ENCODE results near the gene HNRNPA0.
"Not testable (repeated sequence)": the region's sequence is repeated elsewhere in the genome, so short reads cannot be mapped to it uniquely, and the experiment has no call there.

Gene HNRNPA0

GRCh38 chr5:137754188-137754960 is at the start of gene HNRNPA0:
Gene HNRNPA0 (minus strand): TSS chr5:137754363. CDS start chr5:137754066, 297 bp downstream.
- DNase-seq = peak; percentile 95

- no peak for DNase-seq
Measured at GRCh38 chr5:137802282-137803210, 48.4 kb upstream of the HNRNPA0 start.

- DNase-seq = no peak
Measured at GRCh38 chr5:137800700-137801411, 46.7 kb upstream of the HNRNPA0 start.

GRCh38 chr5:137796279-137796678 is 42.1 kb upstream of the HNRNPA0 start:
- DNase-seq = no peak

GRCh38 chr5:137794863-137795262 is 40.7 kb upstream of the HNRNPA0 start:
- DNase-seq = no peak

GRCh38 chr5:137792303-137792702 is 38.1 kb upstream of the HNRNPA0 start:
- DNase-seq = no peak

GRCh38 chr5:137791799-137792198 is 37.6 kb upstream of the HNRNPA0 start:
- no peak for DNase-seq

GRCh38 chr5:137791387-137791786 is 37.2 kb upstream of the HNRNPA0 start:
- no peak for DNase-seq

- DNase-seq = not testable (repeated sequence)
Measured at GRCh38 chr5:137788560-137788959, 34.4 kb upstream of the HNRNPA0 start.

GRCh38 chr5:137782984-137783536 is 28.9 kb upstream of the HNRNPA0 start:
- DNase-seq = no peak

GRCh38 chr5:137782055-137782454 is 27.9 kb upstream of the HNRNPA0 start:
- no peak for DNase-seq

GRCh38 chr5:137778772-137779564 is 24.8 kb upstream of the HNRNPA0 start:
- no peak for DNase-seq

- not testable (repeated sequence) for DNase-seq
Measured at GRCh38 chr5:137767937-137768336, 13.8 kb upstream of the HNRNPA0 start.

- DNase-seq = no peak
Measured at GRCh38 chr5:137761566-137761965, 7.4 kb upstream of the HNRNPA0 start.

- no peak for DNase-seq
Measured at GRCh38 chr5:137760719-137761516, 6.8 kb upstream of the HNRNPA0 start.

- DNase-seq = no peak
Measured at GRCh38 chr5:137760294-137760693, 6.1 kb upstream of the HNRNPA0 start.

GRCh38 chr5:137758715-137759306 is 4.6 kb upstream of the HNRNPA0 start:
- DNase-seq = no peak

GRCh38 chr5:137758121-137758520 is 4.0 kb upstream of the HNRNPA0 start:
- no peak for DNase-seq

GRCh38 chr5:137757634-137758033 is 3.5 kb upstream of the HNRNPA0 start:
- no peak for DNase-seq

GRCh38 chr5:137754961-137755762 is 999 bp upstream of the HNRNPA0 start:
- no peak for DNase-seq
